MM.1S (cell line): Measurements from ENCODE around the gene COL8A2.

Experiments used
- CTCF ChIP-seq: fragments of 300-600 bp; sonication (generic); IDR thresholded peaks from 2 replicates; pipeline ENCODE4 v1.5.1; 2016; ENCODE audit warnings: antibody characterized with exemption, low read length, mixed read lengths
- EZH2 ChIP-seq: fragments of 300-600 bp; sonication (generic); optimal IDR thresholded peaks from 2 replicates; pipeline ENCODE3; 2017; ENCODE audit warnings: low read depth, mild to moderate bottlenecking, antibody characterized with exemption, low read length, mixed read lengths

GRCh38 chr1:36080801-36081200 is 44.2 kb downstream of the COL8A2 start:
- TF ChIP-seq CTCF, result no peak
- no peak for TF ChIP-seq EZH2
